Tibial nerve (tissue), 4 donors: ENCODE measurements around the gene PERM1.
"Not testable (repeated sequence)": the region's sequence is repeated elsewhere in the genome, so short reads cannot be mapped to it uniquely, and the experiment has no call there.

Experiments used
- CTCF ChIP-seq, 5 experiments: fragments of 200-600 bp in 3 of 5; fragments of 450-650 bp in 2 of 5; sonication (generic) in 3 of 5; IDR thresholded peaks; one replicate each; pipeline ENCODE4 v1.5.1; 2016 to 2019; ENCODE audit warnings: antibody characterized with exemption in 5 of 5, mild to moderate bottlenecking in 3 of 5, moderate library complexity in 2 of 5
- EP300 ChIP-seq, 2 donors: sonication (generic); formaldehyde crosslinking; IDR thresholded peaks; one replicate each; pipeline ENCODE4 v1.6.1; 2017; ENCODE audit warnings: antibody characterized with exemption in 2 of 2, mild to moderate bottlenecking in 1 of 2
- POLR2A ChIP-seq, 2 donors: fragments of 450-650 bp; IDR thresholded peaks; one replicate each; pipeline ENCODE4 v1.6.1; 2017; ENCODE audit warnings: antibody characterized with exemption in 2 of 2, mild to moderate bottlenecking in 2 of 2, moderate library complexity in 2 of 2

GRCh38 chr1:976791-977190 is 5.1 kb downstream of the PERM1 start:
- not testable (repeated sequence) for TF ChIP-seq CTCF, POLR2A, EP300 (IDR thresholded peaks at IDR 0.05)
